SK-N-MC (cell line): ENCODE measurements around the gene TRDMT1.

ENCODE experiments used
- EZH2 ChIP-seq: fragments of 200-600 bp; sonication (generic); IDR thresholded peaks from one replicate; pipeline ENCODE4 v1.6.1; 2017; ENCODE audit warnings: antibody characterized with exemption
- FOXP2 ChIP-seq: optimal IDR thresholded peaks from 2 replicates; pipeline ENCODE3; 2011; ENCODE audit warnings: mild to moderate bottlenecking, moderate library complexity; ENCODE audit not compliant: insufficient read depth; ENCODE audit errors: extremely low read length, control extremely low read depth
- POLR2AphosphoS5 ChIP-seq: IDR thresholded peaks from 2 replicates; pipeline ENCODE4 v1.6.1; 2012; ENCODE audit warnings: mild to moderate bottlenecking, low read depth, low read length, borderline replicate concordance

GRCh38 chr10:17239345-17240085, 38.0 kb upstream of the TRDMT1 start:
- no peak for TF ChIP-seq EZH2
- TF ChIP-seq POLR2AphosphoS5 = no peak
- no peak for TF ChIP-seq FOXP2
